Ascending aorta (tissue), 2 donors: Measurements from ENCODE around the gene TH. TPM values are rescaled to one million over a fixed set of nuclear protein-coding genes. Genes with fewer than 3 reads are reported as not detected.

ENCODE experiments used
- DNase-seq, 2 donors: peaks; one replicate each; pipeline ENCODE4 v3.0.0-alpha.2; 2019; ENCODE audit warnings: low spot score in 2 of 2
- H3K27ac ChIP-seq, 2 donors: fragments of 200-600 bp; sonication (generic); one replicate each; pipeline ENCODE4 v1.5.1; 2016 to 2017; ENCODE audit warnings: mild to moderate bottlenecking in 1 of 2
- H3K27me3 ChIP-seq: fragments of 200-600 bp; sonication (generic); one replicate; pipeline ENCODE4 v1.5.1; 2017
- H3K36me3 ChIP-seq, 2 donors: fragments of 200-600 bp; sonication (generic); one replicate each; pipeline ENCODE4 v1.5.1; 2016
- H3K4me1 ChIP-seq, 2 donors: fragments of 200-600 bp; sonication (generic); one replicate each; pipeline ENCODE4 v1.5.1; 2016 to 2017; ENCODE audit warnings: mild to moderate bottlenecking in 1 of 2
- H3K4me3 ChIP-seq, 2 donors: fragments of 200-600 bp; sonication (generic); one replicate each; pipeline ENCODE4 v1.5.1; 2016 to 2017; ENCODE audit warnings: mild to moderate bottlenecking in 1 of 2
- H3K9me3 ChIP-seq, 2 donors: fragments of 200-600 bp; sonication (generic); one replicate each; pipeline ENCODE4 v1.5.1; 2016
- CTCF ChIP-seq, 3 experiments: fragments of 200-600 bp in 2 of 3; fragments of 450-650 bp in 1 of 3; sonication (generic) in 2 of 3; IDR thresholded peaks; one replicate each; pipeline ENCODE4 v1.5.1; 2016 to 2019; ENCODE audit warnings: antibody characterized with exemption in 3 of 3, mild to moderate bottlenecking in 1 of 3, moderate library complexity in 1 of 3
- intact Hi-C: fragments of 100-400 bp; cut with DNase I; formaldehyde crosslinking; loops from one replicate; pipeline ENCODE4 v1.15.1; 2023
- total RNA-seq: library from RNA; depleted of rRNA; stranded (reverse); fragments of >200 nt; gene quantifications from one replicate; pipeline ENCODE4 v1.1.0, GENCODE V29; 2016

Gene TH
- total RNA-seq, 1 donor from 2014 or later, result not detected

- H3K27ac ChIP-seq, result no peak overlapping the region
- H3K27me3 ChIP-seq, result no peaks in the 10 kb centered on the region
- intact Hi-C loops, result no loop called here
- H3K36me3 ChIP-seq, result no peaks in the 10 kb centered on the region
- no peak overlapping the region for H3K4me3 ChIP-seq
- DNase-seq, result no peak
- TF ChIP-seq CTCF (IDR thresholded peaks at IDR 0.05), result no peak
- peaks cover 0 to 5% of the 10 kb centered on the region in 2 donors for H3K4me1 ChIP-seq
- H3K9me3 ChIP-seq, result no peaks in the 10 kb centered on the region
Observed at GRCh38 chr11:2155511-2155910, 16.1 kb downstream of the TH start.

- H3K27ac ChIP-seq, result no peak overlapping the region
- DNase-seq, result no peak
- H3K4me3 ChIP-seq, result no peak overlapping the region
- intact Hi-C loops, result loop anchor here (5.0 kb wide), 1 partner anchor 273 kb away; no protein-coding TSS in a partner anchor
- no peak for TF ChIP-seq CTCF (IDR thresholded peaks at IDR 0.05)
- H3K36me3 ChIP-seq, result no peaks in the 10 kb centered on the region
- H3K27me3 ChIP-seq, result no peaks in the 10 kb centered on the region
- H3K4me1 ChIP-seq, result peaks cover 0 to 5% of the 10 kb centered on the region in 2 donors
- H3K9me3 ChIP-seq, result no peaks in the 10 kb centered on the region
Observed at GRCh38 chr11:2154889-2155288, 16.7 kb downstream of the TH start.

GRCh38 chr11:2154195-2154585, 17.4 kb downstream of the TH start:
- Histone ChIP-seq H3K36me3 (no peaks in the 10 kb centered on the region), H3K4me3 (no peak overlapping the region), H3K27ac (no peak overlapping the region), H3K27me3 (no peaks in the 10 kb centered on the region), H3K4me1 (peaks cover 0 to 5% of the 10 kb centered on the region in 2 donors), H3K9me3 (no peaks in the 10 kb centered on the region)
- no peak for TF ChIP-seq CTCF (IDR thresholded peaks at IDR 0.05)
- no peak for DNase-seq
- intact Hi-C loops, result loop anchor here (5.0 kb wide), 1 partner anchor 272 kb away; no protein-coding TSS in a partner anchor

GRCh38 chr11:2153581-2154194, 17.9 kb downstream of the TH start:
- DNase-seq, result no peak
- Histone ChIP-seq H3K27me3 (no peaks in the 10 kb centered on the region), H3K36me3 (no peaks in the 10 kb centered on the region), H3K4me3 (no peak overlapping the region), H3K27ac (no peak overlapping the region), H3K9me3 (no peaks in the 10 kb centered on the region), H3K4me1 (peaks cover 0 to 5% of the 10 kb centered on the region in 2 donors)
- intact Hi-C loops, result loop anchor here (5.0 kb wide), 1 partner anchor 271 kb away; no protein-coding TSS in a partner anchor
- TF ChIP-seq CTCF (IDR thresholded peaks at IDR 0.05), result no peak

- H3K36me3 ChIP-seq, result no peaks in the 10 kb centered on the region
- H3K4me3 ChIP-seq, result no peak overlapping the region
- DNase-seq, result peak in 1 of 2 donors; percentile 86
- H3K27me3 ChIP-seq, result peaks cover 4% of the 10 kb centered on the region
- peaks cover 0 to 5% of the 10 kb centered on the region in 2 donors for H3K4me1 ChIP-seq
- peak; percentile 84 to 89 (median 85) for TF ChIP-seq CTCF (IDR thresholded peaks at IDR 0.05)
- no peak overlapping the region for H3K27ac ChIP-seq
- H3K9me3 ChIP-seq, result no peaks in the 10 kb centered on the region
- intact Hi-C loops, result loop anchor here (1.0 to 5.0 kb wide), 4 partner anchors 269 to 499 kb away; no protein-coding TSS in a partner anchor
Observed at GRCh38 chr11:2151500-2152257, 19.9 kb downstream of the TH start.
